A549 (cell line): ENCODE results near the gene WDR18.

Experiments used
- CTCF ChIP-seq: fragments of >200 bp; sonication (Bioruptor Twin); formaldehyde crosslinking; IDR thresholded peaks from 3 replicates; pipeline ENCODE4 v1.5.1; 2016
- EP300 ChIP-seq, 2 experiments: fragments of >200 bp; sonication (Bioruptor Twin); formaldehyde crosslinking; IDR thresholded peaks; 2 replicates in 1 of 2; 3 replicates in 1 of 2; pipeline ENCODE4 v1.6.1; 2016 to 2017
- HMGXB4 ChIP-seq: fragments of 250-450 bp; sonication (Bioruptor Pico); IDR thresholded peaks from 2 replicates; pipeline ENCODE4 v1.5.0; 2021; ENCODE audit warnings: mild to moderate bottlenecking, moderate library complexity, borderline replicate concordance
- MAFK ChIP-seq: fragments of 450-650 bp; IDR thresholded peaks from 2 replicates; pipeline ENCODE4 v1.6.1; 2014; ENCODE audit not compliant: partially characterized antibody
- POLR2AphosphoS2 ChIP-seq: conservative IDR thresholded peaks from 2 replicates; pipeline ENCODE4 v1.6.1; 2012; ENCODE audit warnings: low read length, improper control_type of control experiment, inconsistent platforms
- REST ChIP-seq: fragments of 200-600 bp; sonication (generic); IDR thresholded peaks from 2 replicates; pipeline ENCODE4 v1.6.1; 2016; ENCODE audit warnings: antibody characterized with exemption, mild to moderate bottlenecking, moderate library complexity
- SMC3 ChIP-seq: fragments of >200 bp; sonication (Bioruptor Twin); formaldehyde crosslinking; IDR thresholded peaks from 3 replicates; pipeline ENCODE4 v1.6.1; 2018; ENCODE audit warnings: inconsistent platforms
- USF2 ChIP-seq: fragments of 450-650 bp; IDR thresholded peaks from 2 replicates; pipeline ENCODE4 v1.6.1; 2014; ENCODE audit warnings: antibody characterized with exemption

- TF ChIP-seq CTCF (no peak), SMC3 (no peak), MAFK (no peak), POLR2AphosphoS2 (no peak), REST (no peak), EP300 (IDR thresholded peaks at IDR 0.05) (no peak), HMGXB4 (CRISPR knock-in tag) (no peak), USF2 (no peak)
Measured at GRCh38 chr19:1015061-1015781, 31.1 kb downstream of the WDR18 start.
